Measurements from ENCODE around the gene UFSP2.

UFSP2 gene

GRCh38 chr4:185469580-185470154, 43.9 kb upstream of the UFSP2 start:
- DNase-seq (ENCODE audit: extremely low spot score), result no peak
- POLR2A ChIA-PET, result no interaction called here
- CTCF ChIA-PET, result no interaction called here
- TF ChIP-seq LEF1 (IDR thresholded peaks at IDR 0.05; ENCODE audit: borderline replicate concordance), result no peak
- no peak for TF ChIP-seq L3MBTL2 (conservative IDR thresholded peaks at IDR 0.05)
- TF ChIP-seq ZNF384 (IDR thresholded peaks at IDR 0.05), result no peak

DNA sequence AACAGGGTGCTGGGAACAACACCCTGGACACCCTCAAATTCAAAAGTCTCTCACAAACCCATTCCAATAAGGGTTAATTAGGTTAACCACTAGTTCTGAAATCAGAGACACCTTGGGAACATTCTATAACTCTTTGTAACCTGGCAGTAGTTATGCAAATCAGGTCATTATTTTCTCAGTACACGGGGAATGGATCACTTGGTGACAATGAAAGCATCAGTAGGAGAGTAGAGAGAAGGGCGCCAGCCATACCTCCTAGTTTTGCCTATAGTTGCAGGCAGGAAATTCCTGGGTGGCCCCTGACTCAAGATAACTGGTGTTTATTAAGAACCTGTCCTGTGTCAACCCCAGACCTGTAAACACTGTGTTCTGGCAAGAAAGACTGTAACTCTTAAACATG, 43.2 kb upstream of the UFSP2 start:
- ChIA-PET POLR2A (no interaction called here), CTCF (no interaction called here)
- no peak for DNase-seq (ENCODE audit: extremely low spot score)
- TF ChIP-seq BHLHE40 (IDR thresholded peaks at IDR 0.05; ENCODE audit: borderline replicate concordance) (no peak), ZNF384 (IDR thresholded peaks at IDR 0.05) (no peak), FOXK2 (IDR thresholded peaks at IDR 0.05) (no peak), L3MBTL2 (conservative IDR thresholded peaks at IDR 0.05) (no peak), CTBP1 (IDR thresholded peaks at IDR 0.05; ENCODE audit: borderline replicate concordance) (no peak), ARNT (IDR thresholded peaks at IDR 0.05) (no peak), ELF4 (IDR thresholded peaks at IDR 0.05) (no peak), HDGF (IDR thresholded peaks at IDR 0.05; ENCODE audit: borderline replicate concordance) (no peak), NFRKB (IDR thresholded peaks at IDR 0.05) (no peak), TARDBP (IDR thresholded peaks at IDR 0.05) (no peak), SUZ12 (IDR thresholded peaks at IDR 0.05) (no peak), FOXM1 (IDR thresholded peaks at IDR 0.05; ENCODE audit: borderline replicate concordance) (no peak), SP1 (IDR thresholded peaks at IDR 0.05) (no peak), LEF1 (IDR thresholded peaks at IDR 0.05; ENCODE audit: borderline replicate concordance) (no peak), FOXA1 (IDR thresholded peaks at IDR 0.05) (no peak)
- TF ChIP-seq, protein P1, sequence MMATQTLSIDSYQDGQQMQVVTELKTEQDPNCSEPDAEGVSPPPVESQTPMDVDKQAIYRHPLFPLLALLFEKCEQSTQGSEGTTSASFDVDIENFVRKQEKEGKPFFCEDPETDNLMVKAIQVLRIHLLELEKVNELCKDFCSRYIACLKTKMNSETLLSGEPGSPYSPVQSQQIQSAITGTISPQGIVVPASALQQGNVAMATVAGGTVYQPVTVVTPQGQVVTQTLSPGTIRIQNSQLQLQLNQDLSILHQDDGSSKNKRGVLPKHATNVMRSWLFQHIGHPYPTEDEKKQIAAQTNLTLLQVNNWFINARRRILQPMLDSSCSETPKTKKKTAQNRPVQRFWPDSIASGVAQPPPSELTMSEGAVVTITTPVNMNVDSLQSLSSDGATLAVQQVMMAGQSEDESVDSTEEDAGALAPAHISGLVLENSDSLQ (IDR thresholded peaks at IDR 0.05), result no peak

- no peak for DNase-seq (ENCODE audit: extremely low spot score)
- CTCF ChIA-PET, result interaction anchor here (0.6 kb wide), 2 partner anchors 130 to 271 kb away, joined by 3 read pairs; no protein-coding TSS in a partner anchor
- no peak for TF ChIP-seq FOXA1 (IDR thresholded peaks at IDR 0.05)
- POLR2A ChIA-PET, result no interaction called here
Measured at GRCh38 chr4:185467991-185468390, 42.2 kb upstream of the UFSP2 start.

DNA sequence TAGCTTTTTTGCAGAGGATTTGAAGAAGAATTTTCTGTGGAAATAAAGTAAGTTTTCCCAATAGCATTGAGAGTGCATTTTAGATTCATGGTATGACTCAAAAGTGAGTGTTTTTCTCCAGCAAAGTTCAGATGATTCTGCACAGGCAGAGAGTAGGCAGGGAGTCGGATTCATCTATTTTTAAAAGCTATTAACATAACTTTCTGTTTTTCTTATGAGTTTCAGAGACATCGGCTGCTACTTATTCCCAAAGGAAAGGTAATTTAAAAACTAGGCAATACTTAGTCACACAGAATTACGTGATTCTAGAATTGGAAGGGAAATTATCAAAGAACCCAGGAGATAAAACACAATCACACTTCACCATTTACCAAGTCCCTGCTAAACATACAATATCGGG, 41.3 kb upstream of the UFSP2 start:
- TF ChIP-seq SUZ12 (IDR thresholded peaks at IDR 0.05) (no peak), ARNT (IDR thresholded peaks at IDR 0.05) (no peak), LEF1 (IDR thresholded peaks at IDR 0.05; ENCODE audit: borderline replicate concordance) (no peak), FOXM1 (IDR thresholded peaks at IDR 0.05; ENCODE audit: borderline replicate concordance) (no peak), BHLHE40 (IDR thresholded peaks at IDR 0.05; ENCODE audit: borderline replicate concordance) (no peak), L3MBTL2 (conservative IDR thresholded peaks at IDR 0.05) (no peak), SP1 (IDR thresholded peaks at IDR 0.05) (no peak), HDGF (IDR thresholded peaks at IDR 0.05; ENCODE audit: borderline replicate concordance) (no peak), CTBP1 (IDR thresholded peaks at IDR 0.05; ENCODE audit: borderline replicate concordance) (no peak), ZNF384 (IDR thresholded peaks at IDR 0.05) (no peak), FOXA1 (IDR thresholded peaks at IDR 0.05) (no peak), ELF4 (IDR thresholded peaks at IDR 0.05) (no peak), NFRKB (IDR thresholded peaks at IDR 0.05) (no peak)
- TF ChIP-seq, protein P1 (IDR thresholded peaks at IDR 0.05), result no peak
- POLR2A ChIA-PET, result no interaction called here
- DNase-seq (ENCODE audit: extremely low spot score), result no peak
- CTCF ChIA-PET, result no interaction called here

- POLR2A ChIA-PET, result no interaction called here
- DNase-seq (ENCODE audit: extremely low spot score), result no peak
- TF ChIP-seq L3MBTL2 (conservative IDR thresholded peaks at IDR 0.05) (no peak), SUZ12 (IDR thresholded peaks at IDR 0.05) (no peak), ZNF384 (IDR thresholded peaks at IDR 0.05) (no peak)
- TF ChIP-seq, protein P1 (IDR thresholded peaks at IDR 0.05), result no peak
- CTCF ChIA-PET, result no interaction called here
Measured at GRCh38 chr4:185465707-185466106, 39.9 kb upstream of the UFSP2 start.

DNA sequence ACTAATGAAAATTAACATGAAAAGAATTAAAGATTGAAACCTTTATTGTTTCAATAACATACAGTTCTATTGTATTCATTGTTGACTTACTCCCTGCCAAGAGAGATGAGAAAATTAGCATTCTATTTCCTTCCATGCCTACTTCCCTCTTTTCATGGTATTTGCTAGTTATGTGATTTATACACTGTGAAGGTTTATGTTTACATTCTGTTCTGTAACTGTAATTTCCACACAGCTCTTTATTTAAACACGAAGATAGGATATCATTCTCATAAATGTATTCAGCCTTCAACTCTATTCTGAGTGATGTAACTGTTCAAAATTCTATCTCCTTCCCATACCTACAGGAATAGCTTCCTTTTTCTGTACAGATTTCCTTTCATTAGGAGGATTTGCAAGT, 39.1 kb upstream of the UFSP2 start:
- TF ChIP-seq SP1 (IDR thresholded peaks at IDR 0.05), result no peak
- no peak for TF ChIP-seq FOXA1 (IDR thresholded peaks at IDR 0.05)
- ChIA-PET POLR2A (no interaction called here), CTCF (interaction anchor here (0.7 to 0.8 kb wide), 2 partner anchors 32 to 133 kb away, joined by 3 to 4 read pairs; no protein-coding TSS in a partner anchor)
- DNase-seq (ENCODE audit: extremely low spot score), result no peak

- POLR2A ChIA-PET, result no interaction called here
- no peak for DNase-seq (ENCODE audit: extremely low spot score)
- CTCF ChIA-PET, result interaction anchor here (0.7 kb wide), 1 partner anchor 32 kb away, joined by 3 read pairs; no protein-coding TSS in a partner anchor
- TF ChIP-seq SP1 (IDR thresholded peaks at IDR 0.05) (no peak), CTBP1 (IDR thresholded peaks at IDR 0.05; ENCODE audit: borderline replicate concordance) (no peak), SUZ12 (IDR thresholded peaks at IDR 0.05) (no peak), ARNT (IDR thresholded peaks at IDR 0.05) (no peak), FOXM1 (IDR thresholded peaks at IDR 0.05; ENCODE audit: borderline replicate concordance) (no peak), FOXA1 (IDR thresholded peaks at IDR 0.05) (no peak), FOXK2 (IDR thresholded peaks at IDR 0.05) (no peak), ZNF384 (IDR thresholded peaks at IDR 0.05) (no peak)
- TF ChIP-seq, protein P1 (IDR thresholded peaks at IDR 0.05), result no peak
Measured at GRCh38 chr4:185464183-185464582, 38.4 kb upstream of the UFSP2 start.
